Nucleus accumbens (tissue), 56 donors: ENCODE data around the gene MBP.
"Not testable (repeated sequence)": the region's sequence is repeated elsewhere in the genome, so short reads cannot be mapped to it uniquely, and the experiment has no call there.

Experiments used
- DNase-seq, 56 donors: peaks; one replicate each; lab custom pipeline; 2025; lab: John Stamatoyannopoulos, UW

The MBP gene

DNA sequence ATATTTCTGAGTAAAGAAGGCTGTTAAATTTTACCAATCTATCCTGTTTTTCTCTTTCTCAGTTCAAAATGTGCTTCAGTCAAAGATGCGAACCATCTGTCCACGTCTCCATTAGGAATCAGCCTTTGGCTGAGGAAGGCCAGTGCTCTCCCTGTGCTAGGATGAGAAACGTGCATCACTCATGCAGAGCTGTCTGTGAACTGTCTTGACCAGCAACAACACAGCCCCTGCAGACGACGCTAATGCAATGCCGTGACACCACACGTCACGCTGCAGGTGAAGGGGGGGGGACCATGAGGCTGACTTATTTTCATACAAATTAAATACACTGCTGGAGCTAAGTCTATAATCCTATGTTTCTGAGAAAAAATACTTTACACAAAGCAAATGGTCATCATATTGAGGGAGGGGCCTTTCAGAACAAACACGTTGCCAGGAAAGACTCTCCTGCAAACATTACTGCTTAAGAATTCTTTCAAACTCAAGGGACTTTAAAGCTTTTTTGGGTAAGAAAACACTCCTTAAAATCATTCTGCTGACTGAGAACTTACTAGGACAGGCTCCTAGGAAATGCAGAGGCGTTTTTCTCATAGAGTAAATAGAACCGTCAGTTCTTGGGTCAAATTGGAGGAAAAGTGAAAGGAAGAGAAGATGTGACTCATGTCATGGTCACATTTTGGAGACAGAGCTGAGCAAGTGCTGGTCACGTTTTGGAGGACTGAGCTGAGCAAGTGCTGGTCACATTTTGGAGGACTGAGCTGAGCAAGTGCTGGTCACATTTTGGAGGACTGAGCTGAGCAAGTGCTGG is 97.0 kb downstream of the MBP start:
- DNase-seq = no peak

DNA sequence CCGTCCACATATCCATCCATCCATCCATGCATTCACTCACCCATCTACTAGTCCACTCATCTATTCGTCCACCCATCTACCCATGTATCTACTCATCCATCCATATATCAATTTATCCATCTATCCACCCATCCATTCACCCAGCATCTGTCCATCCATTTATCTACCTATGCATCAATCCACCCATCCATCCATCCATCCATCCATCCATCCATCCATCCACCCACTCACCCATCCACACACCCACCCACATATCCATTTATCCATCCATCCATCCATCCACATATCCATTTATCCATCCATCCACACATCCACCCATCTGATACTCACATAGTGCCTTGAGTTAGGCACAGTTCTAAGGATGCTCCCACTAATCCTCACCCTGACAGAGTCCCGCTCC is 99.0 kb downstream of the MBP start:
- DNase-seq = no peak

DNA sequence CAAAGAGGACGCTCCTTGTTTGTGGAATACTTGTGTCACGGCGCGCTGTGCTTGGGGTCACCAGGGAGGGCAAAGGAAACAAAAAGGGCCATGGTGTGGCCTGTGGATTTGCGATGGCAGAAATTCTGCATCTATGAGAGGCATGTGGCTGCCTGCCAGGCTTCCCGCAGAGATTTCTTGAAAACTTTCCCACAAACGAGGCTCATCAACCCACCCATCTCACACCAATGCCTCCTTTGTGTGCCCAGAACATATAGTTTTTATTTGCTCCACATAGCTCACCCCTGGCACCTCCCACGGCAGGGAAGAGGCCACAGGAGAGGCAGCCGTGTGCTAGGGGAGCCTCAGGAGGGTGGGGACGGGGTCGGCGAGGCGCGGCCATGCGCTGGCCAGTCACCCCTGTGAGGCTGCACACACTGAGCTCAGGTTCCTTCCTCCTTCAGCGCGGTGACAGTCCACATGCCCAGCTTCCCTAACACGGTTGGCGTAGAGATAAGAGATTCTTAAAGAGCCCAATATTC is 100.3 kb downstream of the MBP start:
- DNase-seq = peak in 1 of 56 donors; percentile 42

DNA sequence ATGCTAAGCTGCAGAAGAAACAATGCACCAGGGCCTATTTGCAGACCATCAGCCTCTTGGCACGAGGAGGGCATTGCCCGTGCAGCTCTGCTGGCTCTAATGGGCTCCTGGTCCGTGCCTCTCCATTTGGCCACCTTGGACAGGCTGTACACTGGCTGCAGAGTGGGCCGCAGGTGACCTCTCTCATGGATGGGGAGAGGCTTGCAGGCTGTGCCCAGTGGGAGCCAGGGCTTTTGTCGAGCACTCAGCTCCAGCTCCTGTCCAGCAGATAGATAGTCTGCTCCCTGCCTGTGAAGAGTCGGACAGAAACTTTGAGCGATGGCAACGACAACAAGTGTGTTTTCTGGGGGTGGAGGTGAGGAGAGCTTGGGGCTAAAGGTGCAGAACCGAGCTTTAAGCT is 100.9 kb downstream of the MBP start:
- DNase-seq = peak in 1 of 56 donors; percentile 49

DNA sequence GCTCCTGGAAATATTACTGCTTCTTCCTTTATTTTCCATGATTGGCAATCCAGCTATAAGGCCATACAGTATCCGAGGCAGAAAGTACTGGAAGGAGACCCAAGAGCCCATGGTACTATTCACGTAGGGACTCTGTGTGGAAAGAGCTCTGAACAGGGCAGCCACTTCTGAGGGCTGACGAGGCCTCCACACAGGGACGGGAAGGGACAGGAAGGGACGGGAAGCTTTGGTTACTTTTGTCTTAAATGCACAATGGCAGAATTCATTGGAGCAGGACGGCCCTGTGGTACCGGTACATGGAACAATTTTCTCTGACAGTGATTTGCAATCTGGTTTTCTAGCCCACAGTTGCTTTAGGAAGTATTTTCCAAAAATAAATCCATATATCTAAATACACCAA is 102.4 kb downstream of the MBP start:
- no peak for DNase-seq

DNA sequence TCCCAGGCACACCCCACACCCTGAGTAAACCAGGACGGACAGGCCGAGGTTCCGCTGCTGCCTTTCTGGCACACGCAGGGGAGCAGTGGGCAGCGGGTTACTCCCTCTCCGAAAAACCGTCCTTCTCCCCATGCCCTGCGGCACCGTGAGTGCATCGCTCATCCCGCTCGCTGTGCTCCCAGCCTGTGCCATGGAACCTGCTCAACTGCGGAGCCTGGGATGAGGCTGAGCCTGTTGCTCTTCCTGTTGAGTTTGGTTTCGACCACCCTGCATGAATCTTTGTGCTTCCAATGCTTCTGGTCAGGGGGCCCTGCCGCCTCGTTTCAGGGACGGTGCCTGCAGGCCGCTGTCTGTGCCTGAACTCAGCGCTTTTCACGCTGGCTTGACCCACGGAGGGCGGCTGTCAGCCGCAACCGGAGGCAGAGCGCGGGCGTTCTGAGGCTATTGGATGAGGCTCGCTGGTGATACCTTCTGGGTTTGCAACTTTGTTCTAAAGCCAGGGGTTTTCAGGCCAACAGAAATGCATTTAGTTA is 106.7 kb downstream of the MBP start:
- DNase-seq = no peak

DNA sequence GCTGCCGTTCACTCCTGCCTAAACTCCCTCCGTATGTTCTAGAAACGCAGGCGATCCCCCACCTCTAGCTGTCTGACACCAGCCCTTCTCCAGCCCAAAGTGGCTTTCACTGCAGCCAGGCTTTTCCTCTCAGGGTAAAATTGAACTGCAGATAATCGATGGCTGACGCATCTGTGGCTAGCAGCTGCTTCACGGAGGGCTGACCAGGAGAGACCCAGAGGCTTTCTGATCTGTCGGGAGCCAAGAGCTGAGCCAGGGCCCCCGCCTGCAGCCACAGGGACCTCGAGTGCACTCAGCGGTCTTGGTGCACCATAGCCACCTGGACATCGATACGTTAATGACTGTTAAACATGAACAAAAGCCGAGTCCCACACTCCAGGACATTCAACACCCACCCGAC is 107.5 kb downstream of the MBP start:
- no peak for DNase-seq

DNA sequence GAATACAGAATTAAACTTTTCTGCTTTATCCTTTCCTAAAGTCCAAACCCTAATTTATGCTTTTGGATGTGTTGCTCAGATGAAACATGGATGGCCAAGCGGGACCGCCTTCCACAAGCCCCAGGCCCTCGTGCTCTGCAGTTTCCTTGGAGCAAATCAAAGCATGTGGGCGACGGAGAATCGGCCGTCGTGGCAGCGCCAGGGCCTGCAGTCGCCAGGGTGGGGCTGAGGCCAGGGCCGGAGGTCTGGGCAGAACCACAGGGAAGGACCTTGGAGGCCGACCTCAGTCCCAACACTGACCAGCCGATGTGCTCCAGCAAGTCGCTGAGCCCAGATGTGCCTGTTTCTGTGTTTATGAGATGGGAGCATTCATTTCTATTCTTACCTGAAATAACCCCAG is 108.1 kb downstream of the MBP start:
- DNase-seq = no peak

DNA sequence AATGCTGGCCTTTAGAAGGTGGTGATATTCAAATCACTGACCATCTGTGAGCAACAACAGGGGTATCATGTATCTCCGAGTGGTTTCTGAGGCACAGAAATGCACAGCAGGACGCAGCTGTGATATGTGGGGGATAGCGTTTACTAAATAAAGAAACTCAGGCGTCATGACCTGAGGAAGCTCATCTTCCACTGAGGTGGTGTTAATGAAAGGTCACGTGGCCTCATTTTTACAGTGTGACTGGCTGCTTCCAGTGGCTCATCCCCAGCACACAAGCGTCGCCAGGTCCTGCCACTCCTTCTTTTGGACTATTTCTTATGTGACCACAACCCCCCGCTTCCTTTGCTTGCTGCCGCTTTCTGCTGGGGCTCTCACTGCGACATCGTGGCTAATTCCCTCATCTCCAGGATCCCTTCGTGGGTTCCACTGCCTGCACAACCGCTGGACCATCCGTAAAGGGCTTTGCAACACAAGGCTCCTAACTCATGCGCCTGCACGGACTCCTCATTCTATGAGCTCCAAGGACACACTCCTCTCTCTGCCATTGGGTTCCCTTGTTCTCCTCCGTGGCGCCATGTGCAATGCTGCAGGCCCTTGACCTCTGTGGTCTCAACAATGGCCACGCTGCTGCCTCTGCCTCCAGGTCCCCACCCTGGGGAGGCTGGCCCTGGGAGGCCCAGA is 109.3 kb downstream of the MBP start:
- no peak for DNase-seq

DNA sequence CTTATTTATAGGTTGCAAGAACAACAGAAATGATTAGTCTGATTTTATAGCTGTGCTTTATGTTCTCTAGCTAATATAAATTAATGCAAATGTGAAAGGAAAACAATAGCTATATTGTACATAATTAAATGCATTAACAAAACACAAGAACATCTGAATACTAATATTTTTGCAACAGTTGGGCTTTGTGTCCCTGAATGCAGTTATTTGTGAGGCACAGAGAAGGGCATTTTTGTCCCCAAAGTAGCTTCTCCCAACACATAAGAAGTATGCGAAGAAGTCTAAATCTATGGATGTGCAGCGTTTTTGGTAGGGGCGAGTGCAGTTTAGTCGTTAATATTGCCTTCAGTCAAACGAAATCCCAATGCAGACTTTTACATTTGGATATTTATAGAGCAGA is 110.0 kb downstream of the MBP start:
- DNase-seq = peak in 4 of 56 donors; percentile 14 to 49 (median 36)

DNA sequence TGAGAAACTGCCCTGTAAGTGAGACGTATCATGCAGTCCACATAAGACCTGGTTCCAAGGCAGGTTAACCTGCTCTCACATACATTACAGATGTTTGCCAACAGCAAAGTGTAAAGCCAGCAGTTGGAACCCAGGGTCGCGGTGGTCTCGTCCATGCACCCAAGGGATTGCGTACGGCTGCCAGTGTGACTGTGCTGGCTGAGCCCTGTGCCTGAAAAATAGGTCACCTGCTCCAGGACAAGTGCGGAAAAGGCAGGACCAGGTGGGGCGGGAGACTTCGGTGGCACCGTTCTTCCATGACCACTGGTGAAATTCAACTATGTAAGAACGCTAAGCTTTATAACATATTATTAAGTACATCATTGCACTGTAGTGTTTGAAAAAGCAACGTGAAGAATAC is 110.5 kb downstream of the MBP start:
- DNase-seq = peak in 1 of 56 donors; percentile 43

DNA sequence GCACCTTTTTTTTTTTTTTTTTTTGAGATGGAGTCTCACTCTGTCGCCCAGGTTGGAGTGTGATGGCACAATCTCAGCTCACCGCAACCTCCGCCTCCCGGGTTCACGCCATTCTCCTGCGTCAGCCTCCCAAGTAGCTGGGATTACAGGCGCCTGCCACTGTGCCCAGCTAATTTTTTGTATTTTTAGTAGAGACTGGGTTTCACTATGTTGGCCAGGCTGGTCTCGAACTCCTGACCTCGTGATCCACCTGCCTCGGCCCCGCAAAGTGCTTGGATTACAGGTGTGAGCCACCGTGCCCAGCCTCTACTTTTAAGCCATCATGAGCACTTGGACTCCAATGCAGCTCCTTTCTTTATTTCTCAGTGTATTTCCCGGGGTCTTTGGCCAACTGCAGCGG is 111.1 kb downstream of the MBP start:
- not testable (repeated sequence) for DNase-seq

DNA sequence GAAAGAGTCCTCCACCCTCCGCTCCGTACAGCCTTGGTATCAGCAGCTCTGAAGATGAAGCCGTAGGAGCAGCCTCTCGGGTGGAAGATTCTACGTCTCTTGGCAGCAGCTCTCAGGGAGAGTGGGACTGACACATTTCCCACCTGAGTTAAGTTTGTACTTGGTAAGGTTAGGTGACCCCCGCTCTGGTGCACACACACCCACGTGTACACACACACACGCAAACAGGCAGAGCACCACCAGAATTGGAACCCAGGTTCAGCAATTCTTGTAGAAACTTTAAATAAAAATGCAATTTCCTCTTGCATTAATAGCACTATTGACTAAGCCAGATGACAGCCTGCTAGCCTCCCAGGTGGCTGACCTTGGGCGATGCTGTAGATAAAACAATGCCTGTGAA is 111.5 kb downstream of the MBP start:
- no peak for DNase-seq

DNA sequence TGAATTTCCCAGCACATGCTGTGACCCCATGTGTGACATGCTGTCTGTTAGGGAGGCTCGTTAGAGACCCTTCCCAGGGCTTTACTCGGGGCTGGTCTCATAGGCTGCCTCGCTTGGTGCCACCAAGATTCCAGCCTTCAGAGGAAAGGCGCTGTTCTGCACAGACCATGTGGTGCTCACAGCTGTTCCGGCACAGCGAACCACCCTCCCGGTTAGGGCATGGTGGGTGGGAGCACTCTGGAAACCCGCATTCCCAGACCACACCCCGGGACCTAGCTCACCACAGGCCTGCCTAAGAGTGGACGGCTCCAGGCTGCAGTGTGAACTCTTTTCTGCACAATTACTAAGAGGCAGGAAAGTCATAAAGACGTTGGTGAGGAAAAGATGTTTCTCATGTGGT is 112.0 kb downstream of the MBP start:
- peak in 22 of 56 donors; percentile 33 to 73 (median 50) for DNase-seq

DNA sequence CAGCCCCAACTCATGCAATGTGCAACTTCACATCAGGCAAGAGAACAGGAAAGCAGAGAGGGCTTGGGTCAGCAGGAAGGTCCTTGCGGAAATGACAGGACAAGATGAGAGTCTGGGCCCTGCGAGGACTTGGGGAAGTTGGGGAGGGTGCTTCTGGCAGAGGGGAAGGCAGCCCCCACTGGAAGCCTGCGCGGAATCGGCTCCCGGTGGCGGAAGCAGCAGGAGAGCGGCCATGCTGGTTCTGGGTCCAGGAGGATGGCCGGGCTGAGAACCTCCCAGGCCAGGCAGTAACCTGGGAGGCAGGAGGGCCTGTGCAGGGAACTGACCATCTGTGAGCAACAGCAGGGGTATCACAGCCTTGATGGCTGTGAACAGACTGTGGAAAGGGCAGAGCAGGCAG is 112.9 kb downstream of the MBP start:
- no peak for DNase-seq

DNA sequence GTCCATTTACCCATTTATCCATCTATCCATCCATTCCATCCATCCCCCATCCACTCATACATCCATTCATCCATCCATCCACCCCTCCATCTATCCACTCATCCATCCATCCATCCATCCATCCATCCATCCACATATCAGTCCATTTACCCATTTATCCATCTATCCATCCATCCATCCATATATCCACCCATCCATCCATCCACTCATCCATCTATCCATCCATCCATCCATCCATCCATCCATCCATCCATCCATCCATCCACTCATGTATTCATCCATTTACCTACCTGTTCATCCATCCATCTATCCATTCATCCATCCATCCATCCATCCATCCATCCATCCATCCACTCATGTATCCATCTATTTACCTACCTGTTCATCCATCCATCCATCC is 113.9 kb downstream of the MBP start:
- not testable (repeated sequence) for DNase-seq

DNA sequence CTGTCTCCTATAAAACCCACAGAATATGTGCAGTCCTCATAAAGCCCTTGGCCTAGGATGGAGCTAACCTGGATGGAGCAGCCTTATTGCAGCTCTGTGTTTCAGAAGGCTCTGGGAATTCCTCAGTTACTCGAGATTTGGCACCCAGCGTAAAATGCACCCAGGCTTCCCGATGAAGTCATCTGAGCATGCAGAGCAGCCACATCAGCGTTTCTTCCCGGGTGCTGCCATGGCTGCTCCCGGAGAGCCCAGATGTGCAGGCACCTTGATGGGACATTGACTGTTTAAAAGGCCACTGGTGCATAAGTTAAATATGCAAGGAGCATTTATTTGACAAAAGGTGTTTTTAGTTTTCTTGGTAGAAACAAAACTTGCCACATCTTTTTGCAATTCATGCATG is 115.2 kb downstream of the MBP start:
- DNase-seq = peak in 3 of 56 donors; percentile 60 to 70 (median 70)

DNA sequence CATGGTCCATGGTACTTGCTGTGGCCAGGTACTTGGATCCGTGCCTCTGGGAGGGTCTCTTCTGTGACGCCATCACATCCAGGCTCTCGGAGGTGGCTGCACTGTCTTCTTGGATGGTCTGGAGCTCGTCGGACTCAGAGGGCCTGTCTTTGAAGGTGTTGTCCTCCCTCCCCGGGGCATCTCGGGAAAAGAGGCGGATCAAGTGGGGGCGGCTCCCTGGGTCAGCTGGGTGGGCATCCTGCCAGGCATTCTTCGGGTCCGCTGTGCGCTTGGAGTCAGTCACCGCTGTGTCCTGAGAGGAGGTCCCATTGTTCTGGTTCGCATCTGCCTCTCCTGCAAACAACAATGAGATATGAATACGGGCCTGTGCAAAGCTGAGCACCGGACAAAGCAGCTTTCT is 115.6 kb downstream of the MBP start:
- peak in 54 of 56 donors; percentile 56 to 98 (median 92) for DNase-seq

DNA sequence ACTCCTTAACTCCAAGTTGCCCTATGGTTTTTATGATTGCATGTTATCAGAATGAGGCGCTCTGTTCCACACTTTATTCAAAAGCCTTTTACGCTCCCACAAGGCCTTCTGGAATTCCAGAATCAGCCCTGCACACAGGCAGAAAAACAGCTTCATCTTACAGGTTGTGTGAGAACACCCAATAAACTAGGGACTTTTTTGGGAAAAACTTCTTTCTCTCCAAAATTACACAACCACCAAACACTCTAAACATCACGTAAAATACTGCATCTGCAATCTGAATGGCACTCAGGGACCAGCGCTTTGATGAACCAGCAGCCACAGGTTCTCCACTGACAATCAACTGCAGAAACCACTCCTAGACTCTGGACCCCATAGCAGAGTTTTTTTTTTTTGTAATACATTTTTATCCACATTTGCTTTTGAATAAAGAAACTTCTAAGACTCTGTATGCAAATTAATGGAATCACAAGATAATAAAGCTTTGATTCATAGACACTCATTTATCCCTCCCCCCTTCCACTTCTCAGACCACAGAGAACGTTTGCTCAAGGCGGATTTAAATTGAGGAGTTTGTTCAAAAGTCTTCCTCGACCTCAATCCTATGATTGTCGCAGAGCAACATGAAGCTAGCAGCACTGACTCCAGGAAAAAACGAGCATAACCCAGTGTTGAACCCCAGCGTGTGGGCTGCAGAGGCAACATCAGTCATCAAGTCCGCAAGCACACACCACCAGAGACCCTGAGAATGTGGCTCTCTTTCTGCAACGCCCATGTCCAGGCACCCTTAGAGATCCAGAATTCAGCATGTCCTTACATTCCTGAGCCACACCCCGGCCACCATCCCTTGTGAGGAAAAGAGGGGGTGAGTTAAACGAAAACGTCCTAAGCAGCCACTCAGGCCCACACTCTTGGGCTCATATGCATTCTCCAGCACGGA is 116.5 kb downstream of the MBP start:
- peak in 2 of 56 donors; percentile 44 to 57 for DNase-seq

DNA sequence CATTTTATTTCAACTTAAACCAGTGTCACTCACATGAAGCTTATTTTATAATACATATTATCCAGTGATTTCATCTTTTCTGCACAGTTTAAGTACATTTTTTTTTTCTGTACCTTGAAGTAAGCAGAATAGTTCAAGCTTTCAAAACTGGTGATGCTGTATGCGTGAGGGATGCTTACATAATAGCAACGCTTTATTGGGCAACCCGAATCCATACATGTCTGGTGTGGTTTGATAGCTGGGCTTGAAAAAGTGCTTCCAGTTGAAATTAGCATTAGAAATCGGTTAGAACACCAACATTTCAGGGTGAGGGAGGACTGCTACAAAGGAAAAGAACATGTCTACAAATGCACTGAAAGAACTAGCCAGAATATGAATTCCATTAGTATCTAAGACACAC is 117.4 kb downstream of the MBP start:
- no peak for DNase-seq
